ENCODE measurements around the gene PTPRR.

DNA sequence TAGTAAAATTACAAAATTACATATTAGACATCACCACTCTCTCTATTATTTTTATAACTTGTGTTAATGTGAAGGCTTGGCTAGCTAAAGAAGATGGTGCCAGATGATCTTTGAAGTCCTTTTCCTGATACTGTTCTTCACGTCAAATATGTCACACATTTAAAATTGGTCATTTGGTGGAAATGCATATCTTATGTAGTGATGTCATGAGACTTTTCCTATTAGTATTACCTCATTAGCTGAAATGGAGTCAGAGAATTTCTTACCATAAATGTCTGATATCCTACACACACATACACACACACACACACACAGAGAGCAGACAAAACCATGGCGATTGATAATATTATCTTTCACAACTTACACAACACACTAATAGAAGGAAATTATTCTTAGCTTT, 158.5 kb downstream of the PTPRR start:
- TF ChIP-seq JUN (CRISPR knock-in tag; IDR thresholded peaks at IDR 0.05): no peak
- TF ChIP-seq, protein P1, sequence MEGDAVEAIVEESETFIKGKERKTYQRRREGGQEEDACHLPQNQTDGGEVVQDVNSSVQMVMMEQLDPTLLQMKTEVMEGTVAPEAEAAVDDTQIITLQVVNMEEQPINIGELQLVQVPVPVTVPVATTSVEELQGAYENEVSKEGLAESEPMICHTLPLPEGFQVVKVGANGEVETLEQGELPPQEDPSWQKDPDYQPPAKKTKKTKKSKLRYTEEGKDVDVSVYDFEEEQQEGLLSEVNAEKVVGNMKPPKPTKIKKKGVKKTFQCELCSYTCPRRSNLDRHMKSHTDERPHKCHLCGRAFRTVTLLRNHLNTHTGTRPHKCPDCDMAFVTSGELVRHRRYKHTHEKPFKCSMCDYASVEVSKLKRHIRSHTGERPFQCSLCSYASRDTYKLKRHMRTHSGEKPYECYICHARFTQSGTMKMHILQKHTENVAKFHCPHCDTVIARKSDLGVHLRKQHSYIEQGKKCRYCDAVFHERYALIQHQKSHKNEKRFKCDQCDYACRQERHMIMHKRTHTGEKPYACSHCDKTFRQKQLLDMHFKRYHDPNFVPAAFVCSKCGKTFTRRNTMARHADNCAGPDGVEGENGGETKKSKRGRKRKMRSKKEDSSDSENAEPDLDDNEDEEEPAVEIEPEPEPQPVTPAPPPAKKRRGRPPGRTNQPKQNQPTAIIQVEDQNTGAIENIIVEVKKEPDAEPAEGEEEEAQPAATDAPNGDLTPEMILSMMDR (IDR thresholded peaks at IDR 0.05): no peak
- TF ChIP-seq, protein P2, sequence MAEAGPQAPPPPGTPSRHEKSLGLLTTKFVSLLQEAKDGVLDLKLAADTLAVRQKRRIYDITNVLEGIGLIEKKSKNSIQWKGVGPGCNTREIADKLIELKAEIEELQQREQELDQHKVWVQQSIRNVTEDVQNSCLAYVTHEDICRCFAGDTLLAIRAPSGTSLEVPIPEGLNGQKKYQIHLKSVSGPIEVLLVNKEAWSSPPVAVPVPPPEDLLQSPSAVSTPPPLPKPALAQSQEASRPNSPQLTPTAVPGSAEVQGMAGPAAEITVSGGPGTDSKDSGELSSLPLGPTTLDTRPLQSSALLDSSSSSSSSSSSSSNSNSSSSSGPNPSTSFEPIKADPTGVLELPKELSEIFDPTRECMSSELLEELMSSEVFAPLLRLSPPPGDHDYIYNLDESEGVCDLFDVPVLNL (CRISPR knock-in tag; IDR thresholded peaks at IDR 0.05; ENCODE audit: borderline replicate concordance, low read depth): no peak

All from WTC11 (cell line).